Neural progenitor cell (in vitro differentiated cells): ENCODE measurements around the gene CC2D2B. TPM values are rescaled to one million over a fixed set of nuclear protein-coding genes. Genes with fewer than 3 reads are reported as not detected.

Experiments
- DNase-seq: peaks from one replicate; pipeline ENCODE4 v3.0.0-alpha.2; 2016; ENCODE audit warnings: low spot score
- H2AFZ ChIP-seq: fragments of 200-600 bp; sonication (generic); replicated peaks from 2 replicates; pipeline ENCODE4 v1.6.1; 2016; ENCODE audit warnings: antibody characterized with exemption
- H3F3A ChIP-seq: fragments of 200-600 bp; sonication (generic); 2 replicates; pipeline ENCODE4 v1.6.1; 2016; ENCODE audit warnings: antibody characterized with exemption, low read depth
- H3K27ac ChIP-seq: fragments of 200-600 bp; sonication (generic); 2 replicates; pipeline ENCODE4 v1.5.1; 2016; ENCODE audit warnings: mild to moderate bottlenecking
- H3K27me3 ChIP-seq: fragments of 200-600 bp; sonication (generic); 2 replicates; pipeline ENCODE4 v1.6.1; 2016; ENCODE audit warnings: mild to moderate bottlenecking, moderate library complexity
- H3K36me3 ChIP-seq: fragments of 200-600 bp; sonication (generic); 2 replicates; pipeline ENCODE4 v1.5.1; 2016
- H3K4me1 ChIP-seq: fragments of 200-600 bp; sonication (generic); 2 replicates; pipeline ENCODE4 v1.6.1; 2016; ENCODE audit warnings: mixed run types
- H3K4me2 ChIP-seq: fragments of 200-600 bp; sonication (generic); 2 replicates; pipeline ENCODE4 v1.6.1; 2016
- H3K4me3 ChIP-seq: fragments of 200-600 bp; sonication (generic); 2 replicates; pipeline ENCODE4 v1.5.1; 2016
- H3K79me2 ChIP-seq: fragments of 200-600 bp; sonication (generic); 2 replicates; pipeline ENCODE4 v1.6.1; 2016; ENCODE audit warnings: low read depth
- H3K9ac ChIP-seq: fragments of 200-600 bp; sonication (generic); 2 replicates; pipeline ENCODE4 v1.6.1; 2016
- H3K9me3 ChIP-seq: fragments of 200-600 bp; sonication (generic); 2 replicates; pipeline ENCODE4 v1.5.1; 2016; ENCODE audit warnings: low read depth
- H4K20me1 ChIP-seq: fragments of 200-600 bp; sonication (generic); 2 replicates; pipeline ENCODE4 v1.6.1; 2016; ENCODE audit warnings: low read depth
- H3K27ac Mint-ChIP-seq: 3 replicates; pipeline ENCODE4 v1.8.0; 2021; ENCODE audit warnings: mixed read lengths
- H3K27me3 Mint-ChIP-seq: 2 replicates; pipeline ENCODE4 v1.8.0; 2022; ENCODE audit warnings: low read depth, mild to moderate bottlenecking, inconsistent platforms, moderate library complexity, mixed read lengths; ENCODE audit not compliant: insufficient read depth
- H3K36me3 Mint-ChIP-seq: 3 replicates; pipeline ENCODE4 v1.8.0; 2021; ENCODE audit warnings: mixed read lengths
- H3K4me1 Mint-ChIP-seq: 3 replicates; pipeline ENCODE4 v1.8.0; 2021; ENCODE audit warnings: mixed read lengths
- H3K4me3 Mint-ChIP-seq: 3 replicates; pipeline ENCODE4 v1.8.0; 2021; ENCODE audit warnings: mild to moderate bottlenecking, moderate library complexity, mixed read lengths
- H3K9me3 Mint-ChIP-seq: 3 replicates; pipeline ENCODE4 v1.8.0; 2020; ENCODE audit warnings: mixed read lengths
- EZH2 ChIP-seq: fragments of 200-600 bp; sonication (generic); IDR thresholded peaks from 2 replicates; pipeline ENCODE4 v1.6.1; 2017; ENCODE audit warnings: antibody characterized with exemption, mild to moderate bottlenecking, moderate library complexity
- EZH2phosphoT487 ChIP-seq: fragments of 200-600 bp; sonication (generic); IDR thresholded peaks from 2 replicates; pipeline ENCODE4 v1.6.1; 2017; ENCODE audit warnings: antibody characterized with exemption
- total RNA-seq: library from RNA; depleted of rRNA; stranded (reverse); fragments of >200 nt; gene quantifications from 2 replicates; pipeline ENCODE4 v1.2.3, GENCODE V29; 2015; ENCODE audit warnings: low replicate concordance
- TF ChIP-seq, protein P1 (sequence below): fragments of 200-600 bp; sonication (generic); IDR thresholded peaks from 2 replicates; pipeline ENCODE4 v1.5.1; 2017; ENCODE audit warnings: antibody characterized with exemption, mild to moderate bottlenecking

The CC2D2B gene
- total RNA-seq, 1 donor from 2014 or later = 0.37 TPM

DNA sequence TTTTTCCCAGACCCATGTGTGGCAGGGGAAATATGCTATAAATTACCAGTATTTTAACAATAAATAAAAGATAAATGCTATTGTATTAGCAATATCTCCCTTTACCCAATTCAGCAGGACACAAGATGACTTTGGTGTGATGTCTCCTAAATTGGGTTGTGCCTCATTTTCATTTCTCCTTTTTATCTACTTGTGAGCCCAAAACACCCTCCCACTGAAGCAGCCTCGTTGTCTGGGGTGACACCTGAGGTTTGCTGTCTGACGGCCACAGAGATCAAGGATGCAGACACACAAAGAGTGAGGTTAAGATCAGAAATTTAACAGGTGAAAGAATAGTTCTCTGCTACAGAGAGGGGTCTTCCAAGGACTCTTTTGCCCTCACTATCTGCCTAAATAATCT, 27.1 kb upstream of the CC2D2B start:
- Mint-ChIP-seq H3K9me3 (peaks cover 4% of the 10 kb centered on the region), H3K27ac (no peak overlapping the region), H3K4me1 (no peaks in the 10 kb centered on the region), H3K4me3 (no peak overlapping the region), H3K36me3 (peaks cover 18% of the 10 kb centered on the region), H3K27me3 (no peaks in the 10 kb centered on the region)
- no peak overlapping the region for H3K4me2 ChIP-seq
- no peaks in the 10 kb centered on the region for H3K27me3 ChIP-seq
- no peaks in the 10 kb centered on the region for H3K79me2 ChIP-seq
- H3K4me3 ChIP-seq = no peak overlapping the region
- no peaks in the 10 kb centered on the region for H3K4me1 ChIP-seq
- H4K20me1 ChIP-seq = no peaks in the 10 kb centered on the region
- H3K36me3 ChIP-seq = peaks cover 9% of the 10 kb centered on the region
- H2AFZ ChIP-seq = no peak overlapping the region
- DNase-seq = no peak
- TF ChIP-seq, protein P1, sequence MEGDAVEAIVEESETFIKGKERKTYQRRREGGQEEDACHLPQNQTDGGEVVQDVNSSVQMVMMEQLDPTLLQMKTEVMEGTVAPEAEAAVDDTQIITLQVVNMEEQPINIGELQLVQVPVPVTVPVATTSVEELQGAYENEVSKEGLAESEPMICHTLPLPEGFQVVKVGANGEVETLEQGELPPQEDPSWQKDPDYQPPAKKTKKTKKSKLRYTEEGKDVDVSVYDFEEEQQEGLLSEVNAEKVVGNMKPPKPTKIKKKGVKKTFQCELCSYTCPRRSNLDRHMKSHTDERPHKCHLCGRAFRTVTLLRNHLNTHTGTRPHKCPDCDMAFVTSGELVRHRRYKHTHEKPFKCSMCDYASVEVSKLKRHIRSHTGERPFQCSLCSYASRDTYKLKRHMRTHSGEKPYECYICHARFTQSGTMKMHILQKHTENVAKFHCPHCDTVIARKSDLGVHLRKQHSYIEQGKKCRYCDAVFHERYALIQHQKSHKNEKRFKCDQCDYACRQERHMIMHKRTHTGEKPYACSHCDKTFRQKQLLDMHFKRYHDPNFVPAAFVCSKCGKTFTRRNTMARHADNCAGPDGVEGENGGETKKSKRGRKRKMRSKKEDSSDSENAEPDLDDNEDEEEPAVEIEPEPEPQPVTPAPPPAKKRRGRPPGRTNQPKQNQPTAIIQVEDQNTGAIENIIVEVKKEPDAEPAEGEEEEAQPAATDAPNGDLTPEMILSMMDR = no peak
- no peak for TF ChIP-seq EZH2
- no peak for TF ChIP-seq EZH2phosphoT487
- no peak overlapping the region for H3K27ac ChIP-seq
- H3K9me3 ChIP-seq = no peaks in the 10 kb centered on the region
- no peaks in the 10 kb centered on the region for H3F3A ChIP-seq
- no peak overlapping the region for H3K9ac ChIP-seq

DNA sequence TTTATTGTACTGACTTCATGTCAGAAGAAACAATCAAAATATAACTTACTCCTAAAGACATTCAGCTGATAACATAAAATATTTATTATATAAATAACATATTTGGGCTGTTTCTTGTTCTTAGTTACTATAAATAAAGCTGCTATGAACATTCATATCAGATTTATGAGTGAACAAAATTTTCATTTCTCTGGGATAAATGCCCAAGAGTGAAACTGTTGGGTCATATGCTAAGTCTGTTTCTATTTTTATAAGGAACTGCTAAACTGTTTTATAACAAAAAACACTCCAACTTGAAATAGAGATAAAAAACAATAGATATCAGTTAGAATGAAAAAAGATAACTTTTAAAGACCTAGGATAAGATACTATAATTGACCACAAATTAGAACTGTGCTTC, 26.5 kb upstream of the CC2D2B start:
- no peak overlapping the region for H3K27ac Mint-ChIP-seq
- peaks cover 1% of the 10 kb centered on the region for H3K9me3 Mint-ChIP-seq

DNA sequence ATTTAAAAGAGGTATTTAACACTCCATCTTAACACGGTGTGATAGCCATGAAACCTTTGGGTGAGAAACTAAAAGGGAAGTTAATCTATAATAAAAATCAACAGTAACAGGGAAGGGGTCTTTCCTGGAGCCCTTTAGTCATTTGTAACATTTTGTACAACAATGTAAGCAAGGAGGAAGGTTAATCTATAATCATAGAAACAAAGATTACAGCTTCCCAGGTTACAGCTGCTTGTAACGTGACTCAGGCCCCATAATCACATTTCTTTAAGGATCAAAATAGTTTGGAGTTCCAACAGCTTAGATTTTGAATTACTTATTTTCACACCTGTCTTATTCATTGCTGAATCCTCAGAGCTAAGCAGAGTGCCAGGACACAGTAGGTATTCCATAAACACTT, 17.9 kb upstream of the CC2D2B start:
- H3K9ac ChIP-seq = no peak overlapping the region
- H3F3A ChIP-seq = no peaks in the 10 kb centered on the region
- H3K36me3 ChIP-seq = no peaks in the 10 kb centered on the region
- no peaks in the 10 kb centered on the region for H4K20me1 ChIP-seq
- H3K9me3 Mint-ChIP-seq = no peaks in the 10 kb centered on the region
- no peak overlapping the region for H3K27ac ChIP-seq
- H3K4me3 Mint-ChIP-seq = no peak overlapping the region
- H2AFZ ChIP-seq = no peak overlapping the region
- no peaks in the 10 kb centered on the region for H3K4me1 Mint-ChIP-seq
- no peaks in the 10 kb centered on the region for H3K79me2 ChIP-seq
- no peaks in the 10 kb centered on the region for H3K27me3 Mint-ChIP-seq
- no peak overlapping the region for H3K4me3 ChIP-seq
- peaks cover 16% of the 10 kb centered on the region for H3K36me3 Mint-ChIP-seq
- H3K27ac Mint-ChIP-seq = no peak overlapping the region
- H3K9me3 ChIP-seq = no peaks in the 10 kb centered on the region
- H3K4me1 ChIP-seq = peaks cover 6% of the 10 kb centered on the region
- TF ChIP-seq, protein P1 = no peak
- TF ChIP-seq EZH2 (no peak), EZH2phosphoT487 (no peak)
- no peak for DNase-seq
- H3K27me3 ChIP-seq = no peaks in the 10 kb centered on the region
- H3K4me2 ChIP-seq = no peak overlapping the region

More for the DNA sequence above, 26.5 kb upstream of the CC2D2B start:
- H4K20me1 ChIP-seq = no peaks in the 10 kb centered on the region
- no peaks in the 10 kb centered on the region for H3F3A ChIP-seq
- no peak overlapping the region for H3K27ac ChIP-seq
- H3K27me3 Mint-ChIP-seq = no peaks in the 10 kb centered on the region
- no peak for DNase-seq
- H3K9ac ChIP-seq = no peak overlapping the region
- H3K4me2 ChIP-seq = no peak overlapping the region
- H3K36me3 ChIP-seq = peaks cover 3% of the 10 kb centered on the region
- H3K27me3 ChIP-seq = no peaks in the 10 kb centered on the region
- H2AFZ ChIP-seq = no peak overlapping the region
- H3K4me1 Mint-ChIP-seq = no peaks in the 10 kb centered on the region
- no peak overlapping the region for H3K4me3 Mint-ChIP-seq
- H3K79me2 ChIP-seq = no peaks in the 10 kb centered on the region
- no peaks in the 10 kb centered on the region for H3K9me3 ChIP-seq
- peaks cover 14% of the 10 kb centered on the region for H3K36me3 Mint-ChIP-seq
- no peak overlapping the region for H3K4me3 ChIP-seq
- TF ChIP-seq, protein P1 = no peak
- no peak for TF ChIP-seq EZH2
- no peak for TF ChIP-seq EZH2phosphoT487
- H3K4me1 ChIP-seq = no peaks in the 10 kb centered on the region
